SH-SY5Y (cell line): Measurements from ENCODE around the gene DERA.

Experiments used
- GATA2 ChIP-seq: IDR thresholded peaks from 2 replicates; pipeline ENCODE4 v1.6.1; 2011; ENCODE audit warnings: mild to moderate bottlenecking, low read depth, low read length
- GATA3 ChIP-seq: IDR thresholded peaks from 2 replicates; pipeline ENCODE4 v1.6.1; 2011; ENCODE audit warnings: low read depth, mild to moderate bottlenecking, low read length, moderate library complexity

DNA sequence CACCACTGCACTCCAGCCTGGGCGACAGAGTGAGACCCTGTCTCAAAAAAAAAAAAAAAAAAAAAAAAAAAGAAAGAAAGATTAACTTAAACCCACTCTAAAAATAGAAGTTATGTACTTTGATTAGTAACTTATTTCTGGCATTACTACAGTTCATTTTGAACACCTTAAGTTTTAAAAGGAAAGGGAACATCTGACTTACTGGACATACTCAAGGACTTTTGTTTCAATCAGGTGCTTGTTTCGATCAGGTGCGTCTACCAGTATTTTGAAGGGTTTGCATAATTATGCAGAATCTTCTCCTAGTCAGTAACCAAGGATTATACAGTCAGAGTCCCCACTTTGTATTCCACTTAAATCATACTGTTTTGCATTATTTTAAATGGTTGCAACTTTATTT lies 105.6 kb downstream of the DERA start:
- no peak for TF ChIP-seq GATA3
- TF ChIP-seq GATA2: no peak
